IMR-90 (cell line): Measurements from ENCODE around the gene PCBP3. TPM values are rescaled to one million over a fixed set of nuclear protein-coding genes. Genes with fewer than 3 reads are reported as not detected.

Experiments
- ATAC-seq: fragments of 200-7000 bp; cut with Tn5 transposase; 2 replicates; pipeline ENCODE4 v1.9.1; 2020; ENCODE audit warnings: low read depth, mild to moderate bottlenecking, moderate library complexity
- BruUV-seq: library from RNA; stranded (reverse); fragments of 400-500 nt; replicated peaks from 2 replicates; lab custom pipeline; 2021; lab: Mats Ljungman, UMichigan
- CTCF ChIA-PET: fragments of 300-600 bp; formaldehyde crosslinking; extraction: SDS; loops from one replicate; lab custom pipeline; 2021; ENCODE audit warnings: antibody characterized with exemption; lab: Yijun Ruan, JAX
- POLR2A ChIA-PET: fragments of 300-600 bp; sonication (Branson Sonifier 250); formaldehyde crosslinking; loops from one replicate; lab custom pipeline; 2022; ENCODE audit warnings: antibody characterized with exemption; ENCODE audit not compliant: unreplicated experiment; lab: Charles Lee
- DNase-seq: peaks from one replicate; pipeline ENCODE4 v3.0.0; 2013
- H2AFZ ChIP-seq: replicated peaks from 2 replicates; pipeline ENCODE3; 2013; ENCODE audit warnings: low read length, mild to moderate bottlenecking; ENCODE audit not compliant: poor library complexity
- H2AK5ac ChIP-seq: 2 replicates; pipeline ENCODE4 v1.6.1; 2013; ENCODE audit warnings: low read depth, low read length, inconsistent platforms
- H2AK9ac ChIP-seq: replicated peaks from 2 replicates; pipeline ENCODE3; 2013; ENCODE audit warnings: mild to moderate bottlenecking, low read depth, low read length, moderate library complexity; ENCODE audit not compliant: poor library complexity
- H2BK120ac ChIP-seq: 2 replicates; pipeline ENCODE4 v1.6.1; 2013; ENCODE audit warnings: low read depth, low read length, inconsistent platforms
- H2BK15ac ChIP-seq: 3 replicates; pipeline ENCODE4 v1.6.1; 2013; ENCODE audit warnings: low read depth, low read length, inconsistent platforms
- H2BK20ac ChIP-seq: 2 replicates; pipeline ENCODE4 v1.6.1; 2013; ENCODE audit warnings: low read depth, mild to moderate bottlenecking, inconsistent platforms, low read length, moderate library complexity
- H2BK5ac ChIP-seq: 2 replicates; pipeline ENCODE4 v1.6.1; 2013; ENCODE audit warnings: mild to moderate bottlenecking, low read depth, low read length, inconsistent platforms; ENCODE audit not compliant: poor library complexity, severe bottlenecking
- H3K14ac ChIP-seq: replicated peaks from 2 replicates; pipeline ENCODE4 v1.6.1; 2013; ENCODE audit warnings: low read depth, low read length, inconsistent platforms
- H3K18ac ChIP-seq: 2 replicates; pipeline ENCODE4 v1.6.1; 2013; ENCODE audit warnings: low read depth, low read length, control low read depth
- H3K23ac ChIP-seq: 2 replicates; pipeline ENCODE4 v1.6.1; 2013; ENCODE audit warnings: low read depth, low read length, inconsistent platforms
- H3K27ac ChIP-seq: 2 replicates; pipeline ENCODE4 v1.5.1; 2013; ENCODE audit warnings: mild to moderate bottlenecking, control low read depth, low read length; ENCODE audit not compliant: insufficient read depth
- H3K27me3 ChIP-seq: 2 replicates; pipeline ENCODE4 v1.6.1; 2013; ENCODE audit warnings: low read length; ENCODE audit not compliant: control insufficient read depth, insufficient read depth
- H3K36me3 ChIP-seq: 2 replicates; pipeline ENCODE4 v1.6.1; 2013; ENCODE audit warnings: low read length, mixed read lengths; ENCODE audit not compliant: control insufficient read depth, insufficient read depth
- H3K4ac ChIP-seq: 2 replicates; pipeline ENCODE4 v1.6.1; 2013; ENCODE audit warnings: low read depth, low read length, inconsistent platforms
- H3K4me1 ChIP-seq: 2 replicates; pipeline ENCODE4 v1.6.1; 2013; ENCODE audit warnings: low read length, mixed read lengths; ENCODE audit not compliant: control insufficient read depth, insufficient read depth
- H3K4me2 ChIP-seq: 2 replicates; pipeline ENCODE4 v1.6.1; 2013; ENCODE audit warnings: low read depth, mild to moderate bottlenecking, control low read depth, low read length, moderate library complexity
- H3K4me3 ChIP-seq: 2 replicates; pipeline ENCODE4 v1.5.1; 2013; ENCODE audit warnings: low read depth, mild to moderate bottlenecking, control low read depth, low read length, moderate library complexity; ENCODE audit not compliant: insufficient read depth
- H3K56ac ChIP-seq: 2 replicates; pipeline ENCODE4 v1.6.1; 2013; ENCODE audit warnings: low read length, inconsistent platforms; ENCODE audit not compliant: insufficient read depth; ENCODE audit errors: extremely low read depth
- H3K79me1 ChIP-seq, 2 experiments: 2 replicates each; pipeline ENCODE4 v1.6.1; 2013; ENCODE audit warnings: low read length in 2 of 2, inconsistent platforms in 1 of 2, low read depth in 1 of 2
- H3K9ac ChIP-seq: 2 replicates; pipeline ENCODE4 v1.6.1; 2013; ENCODE audit warnings: low read depth, low read length, control low read depth
- H3K9me1 ChIP-seq: 2 replicates; pipeline ENCODE4 v1.6.1; 2013; ENCODE audit warnings: low read length, inconsistent platforms; ENCODE audit not compliant: insufficient read depth
- H3K9me3 ChIP-seq: 2 replicates; pipeline ENCODE4 v1.6.1; 2013; ENCODE audit warnings: low read length; ENCODE audit not compliant: control insufficient read depth, insufficient read depth
- H4K20me1 ChIP-seq: 2 replicates; pipeline ENCODE4 v1.6.1; 2013; ENCODE audit warnings: low read length, inconsistent platforms; ENCODE audit not compliant: insufficient read depth
- H4K5ac ChIP-seq: 2 replicates; pipeline ENCODE4 v1.6.1; 2013; ENCODE audit warnings: mild to moderate bottlenecking, low read depth, low read length, control low read depth
- H4K8ac ChIP-seq, 2 experiments: 2 replicates each; pipeline ENCODE4 v1.6.1; 2013; ENCODE audit warnings: low read depth in 2 of 2, low read length in 2 of 2, control low read depth in 1 of 2, inconsistent platforms in 1 of 2
- H4K91ac ChIP-seq: 2 replicates; pipeline ENCODE4 v1.6.1; 2013; ENCODE audit warnings: low read depth, low read length, inconsistent platforms; ENCODE audit not compliant: insufficient read depth
- BHLHE40 ChIP-seq: fragments of 150-350 bp; IDR thresholded peaks from 2 replicates; pipeline ENCODE4 v1.6.1; 2016; ENCODE audit warnings: mild to moderate bottlenecking, low read depth, low read length
- FOS ChIP-seq: fragments of 150-350 bp; IDR thresholded peaks from 2 replicates; pipeline ENCODE4 v1.6.1; 2016; ENCODE audit warnings: low read depth, low read length
- POLR2A ChIP-seq: IDR thresholded peaks from 2 replicates; pipeline ENCODE4 v1.6.1; 2012; ENCODE audit warnings: mild to moderate bottlenecking, low read depth, low read length
- WGBS, 2 experiments: methylation state at CpG; one replicate each; pipeline versions ENCODE4 v1.1.5 to v1.1.7; 2013; ENCODE audit warnings: missing lambda C conversion rate in 2 of 2; ENCODE audit not compliant: insufficient read length in 1 of 2; ENCODE audit errors: extremely low coverage in 2 of 2; 5-methylcytosine and 5-hydroxymethylcytosine counted together
- dilution Hi-C: fragments of 300-500 bp; cut with HindIII; formaldehyde crosslinking; loops from one replicate; pipeline ENCODE4 v1.14.3; 2018; ENCODE audit warnings: low sequenced_read_pairs; ENCODE audit not compliant: unreplicated experiment
- in situ Hi-C: fragments of 300-500 bp; cut with MboI; formaldehyde crosslinking; loops from 3 replicates; pipeline ENCODE4 v1.14.3; 2019; ENCODE audit warnings: low sequenced_read_pairs, inconsistent platforms, mixed read lengths
- intact Hi-C: fragments of 100-400 bp; cut with micrococcal nuclease; formaldehyde crosslinking; loops from 2 replicates; pipeline ENCODE4 v1.10.0; 2022
- polyA plus RNA-seq, 3 experiments: library from polyadenylated mRNA; depleted of rRNA; stranded (reverse); fragments of >200 nt; gene quantifications; 2 replicates each; pipeline ENCODE4 v1.2.3, GENCODE V29; 2012; ENCODE audit warnings: low replicate concordance in 1 of 3
- total RNA-seq: library from RNA; depleted of rRNA; stranded (reverse); fragments of >200 nt; gene quantifications from 2 replicates; pipeline ENCODE4 v1.2.3, GENCODE V29; 2012
- TF ChIP-seq, protein P1 (sequence below): conservative IDR thresholded peaks from 2 replicates; pipeline ENCODE4 v1.5.1; 2012; ENCODE audit warnings: mild to moderate bottlenecking, low read depth, low read length, improper control_type of control experiment
- TF ChIP-seq, protein P2 (sequence below): fragments of 150-350 bp; IDR thresholded peaks from 2 replicates; pipeline ENCODE4 v1.6.1; 2016; ENCODE audit warnings: low read depth, mild to moderate bottlenecking, low read length, moderate library complexity, borderline replicate concordance

The PCBP3 gene
- total and polyA plus RNA-seq, 2 of the 4 experiments (the other 2 are of a cell fraction), result 2.9 to 3.9 TPM

DNA sequence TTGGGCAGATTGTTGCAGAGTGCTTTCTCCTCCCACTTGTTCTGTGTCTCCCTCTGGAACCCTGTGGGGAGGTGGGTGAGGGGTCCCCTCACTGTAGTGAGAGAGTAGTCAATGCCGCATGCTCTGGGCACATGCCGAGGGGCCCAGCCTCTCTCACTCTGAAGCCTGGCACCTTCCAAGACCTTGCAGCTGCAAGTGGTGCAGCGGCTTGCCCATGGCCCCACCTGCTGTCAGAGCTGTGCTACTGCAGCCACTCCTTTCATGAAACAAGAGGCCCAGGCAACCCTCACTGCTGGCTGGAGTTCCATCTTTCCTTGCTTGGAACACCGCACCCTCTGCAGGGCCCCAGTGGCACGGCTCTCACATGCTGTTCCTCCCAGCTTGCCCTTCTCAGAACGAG is 279.6 kb downstream of the PCBP3 start (continued):
- TF ChIP-seq POLR2A, result no peak

DNA sequence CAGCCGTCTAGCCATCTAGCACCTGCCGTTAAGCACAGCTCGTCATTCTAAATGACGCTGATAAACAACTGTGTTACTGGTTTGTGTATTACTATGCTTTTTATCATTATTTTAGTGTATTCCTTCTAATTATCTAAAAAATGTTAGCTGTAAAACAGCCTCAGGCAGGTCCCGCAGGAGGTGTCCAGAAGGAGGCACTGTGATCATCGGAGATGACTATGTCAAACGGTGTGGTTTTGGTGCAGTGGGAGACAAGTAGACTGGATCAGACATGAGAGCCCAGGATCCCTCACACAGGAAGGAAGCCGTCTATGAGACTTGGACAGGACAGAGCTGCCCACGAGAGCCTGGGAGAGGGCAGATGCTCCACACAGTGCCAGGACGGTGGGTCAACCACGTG is 282.8 kb downstream of the PCBP3 start:
- BruUV-seq, result no TSS peak
- Histone ChIP-seq H2BK5ac (no peak overlapping the region), H2AK9ac (no peak overlapping the region), H3K4me2 (no peak overlapping the region), H3K9me3 (no peaks in the 10 kb centered on the region), H3K79me1 (no peaks in the 10 kb centered on the region), H3K9me1 (peaks cover 6% of the 10 kb centered on the region; the same call in 1 of the 2 replicates), H3K4ac (no peak overlapping the region), H2AFZ (no peak overlapping the region), H3K56ac (no peak overlapping the region), H3K36me3 (no peaks in the 10 kb centered on the region), H4K91ac (no peak overlapping the region), H3K23ac (no peak overlapping the region), H4K5ac (no peak overlapping the region), H3K14ac (no peak overlapping the region), H2BK15ac (no peak overlapping the region), H3K9ac (no peak overlapping the region), H4K8ac (no peak overlapping the region), H3K27me3 (no peaks in the 10 kb centered on the region; the same call in 1 of the 2 replicates), H4K20me1 (no peaks in the 10 kb centered on the region), H2BK120ac (no peak overlapping the region), H2BK20ac (no peak overlapping the region), H3K18ac (no peak overlapping the region), H3K27ac (no peak overlapping the region), H2AK5ac (no peak overlapping the region), H3K4me1 (peaks cover 7% of the 10 kb centered on the region), H3K4me3 (no peak overlapping the region)
- DNase-seq, result no peak
- POLR2A ChIA-PET, result no interaction called here
- no peak for ATAC-seq
- in situ Hi-C loops, result loop anchor here (10.0 kb wide), 1 partner anchor 361 kb away; no protein-coding TSS in a partner anchor
- 76% methylated on average over 3 of the region's 11 CpGs; no CpG with 5 or more reads in 1 of the 2 experiments for WGBS, 2 experiments
- intact Hi-C loops, result no loop called here
- dilution Hi-C loops, result no loop called here
- CTCF ChIA-PET, result no interaction called here
- TF ChIP-seq BHLHE40 (no peak), FOS (no peak)
- TF ChIP-seq, protein P1, sequence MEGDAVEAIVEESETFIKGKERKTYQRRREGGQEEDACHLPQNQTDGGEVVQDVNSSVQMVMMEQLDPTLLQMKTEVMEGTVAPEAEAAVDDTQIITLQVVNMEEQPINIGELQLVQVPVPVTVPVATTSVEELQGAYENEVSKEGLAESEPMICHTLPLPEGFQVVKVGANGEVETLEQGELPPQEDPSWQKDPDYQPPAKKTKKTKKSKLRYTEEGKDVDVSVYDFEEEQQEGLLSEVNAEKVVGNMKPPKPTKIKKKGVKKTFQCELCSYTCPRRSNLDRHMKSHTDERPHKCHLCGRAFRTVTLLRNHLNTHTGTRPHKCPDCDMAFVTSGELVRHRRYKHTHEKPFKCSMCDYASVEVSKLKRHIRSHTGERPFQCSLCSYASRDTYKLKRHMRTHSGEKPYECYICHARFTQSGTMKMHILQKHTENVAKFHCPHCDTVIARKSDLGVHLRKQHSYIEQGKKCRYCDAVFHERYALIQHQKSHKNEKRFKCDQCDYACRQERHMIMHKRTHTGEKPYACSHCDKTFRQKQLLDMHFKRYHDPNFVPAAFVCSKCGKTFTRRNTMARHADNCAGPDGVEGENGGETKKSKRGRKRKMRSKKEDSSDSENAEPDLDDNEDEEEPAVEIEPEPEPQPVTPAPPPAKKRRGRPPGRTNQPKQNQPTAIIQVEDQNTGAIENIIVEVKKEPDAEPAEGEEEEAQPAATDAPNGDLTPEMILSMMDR, result 0 out of 2 replicates have a peak, but pooled peaks have one; percentile 13
- TF ChIP-seq, protein P2, sequence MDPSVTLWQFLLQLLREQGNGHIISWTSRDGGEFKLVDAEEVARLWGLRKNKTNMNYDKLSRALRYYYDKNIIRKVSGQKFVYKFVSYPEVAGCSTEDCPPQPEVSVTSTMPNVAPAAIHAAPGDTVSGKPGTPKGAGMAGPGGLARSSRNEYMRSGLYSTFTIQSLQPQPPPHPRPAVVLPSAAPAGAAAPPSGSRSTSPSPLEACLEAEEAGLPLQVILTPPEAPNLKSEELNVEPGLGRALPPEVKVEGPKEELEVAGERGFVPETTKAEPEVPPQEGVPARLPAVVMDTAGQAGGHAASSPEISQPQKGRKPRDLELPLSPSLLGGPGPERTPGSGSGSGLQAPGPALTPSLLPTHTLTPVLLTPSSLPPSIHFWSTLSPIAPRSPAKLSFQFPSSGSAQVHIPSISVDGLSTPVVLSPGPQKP, result no peak
